COR-L47 (cell line): ENCODE results near the gene EIF4A2.
"Not testable (repeated sequence)": the region's sequence is repeated elsewhere in the genome, so short reads cannot be mapped to it uniquely, and the experiment has no call there.

Experiments
- DNase-seq: peaks from one replicate; lab custom pipeline; 2025; lab: John Stamatoyannopoulos, UW

EIF4A2 gene

DNA sequence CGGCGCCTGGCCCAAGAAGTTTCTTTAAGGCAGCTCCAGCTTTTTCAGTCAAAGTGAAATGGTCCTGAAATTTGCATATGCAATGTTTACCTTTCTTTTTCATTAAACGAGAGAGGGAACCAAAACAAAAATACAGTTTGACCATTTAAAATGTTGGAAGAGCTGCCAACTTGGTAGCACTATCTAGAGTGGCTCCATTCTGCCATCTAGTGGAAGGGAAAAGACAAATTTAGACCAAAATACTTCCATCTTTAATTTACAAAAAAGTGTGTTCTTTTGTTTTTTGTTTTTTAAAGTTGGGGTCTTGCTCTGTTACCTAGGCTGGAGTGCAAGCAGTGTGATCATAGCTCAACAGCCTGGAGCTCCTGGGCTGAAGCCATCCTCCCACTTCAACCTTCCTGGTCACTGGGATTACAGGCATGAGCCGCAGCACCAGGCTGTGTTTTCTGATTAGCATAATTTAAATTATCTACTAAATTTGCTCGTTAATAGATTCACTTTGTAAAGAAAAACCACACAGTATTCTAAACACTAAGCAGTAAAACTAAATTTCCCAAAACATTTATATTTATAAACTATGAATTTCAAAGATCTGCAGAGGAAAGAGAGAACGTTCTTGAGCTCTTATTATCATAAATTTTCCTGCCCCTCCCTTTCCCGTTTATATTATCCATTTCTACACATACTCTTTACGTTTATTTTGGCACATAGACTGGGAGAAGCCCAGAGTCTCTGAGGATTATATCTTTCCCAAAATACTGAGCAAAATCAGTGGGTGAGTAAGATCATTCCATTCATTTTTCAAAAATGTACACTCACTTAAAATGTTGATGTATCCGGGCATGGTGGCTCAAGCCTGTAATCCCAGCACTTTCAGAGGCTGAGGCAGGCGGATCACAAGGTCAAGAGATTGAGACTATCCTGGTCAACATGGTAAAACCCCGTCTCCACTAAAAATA is 38.3 kb downstream of the EIF4A2 start:
- peak; percentile 78 for DNase-seq

GRCh38 chr3:186822388-186822759 is 39.0 kb downstream of the EIF4A2 start:
- not testable (repeated sequence) for DNase-seq

- DNase-seq, result no peak
These were observed 40.0 kb downstream of the EIF4A2 start for GRCh38 chr3:186823386-186823785.

GRCh38 chr3:186824430-186825139 is 41.2 kb downstream of the EIF4A2 start:
- peak; percentile 95 for DNase-seq

- peak; percentile 23 for DNase-seq
These were observed 42.0 kb downstream of the EIF4A2 start for GRCh38 chr3:186825294-186825821.

- DNase-seq, result no peak
These were observed 42.6 kb downstream of the EIF4A2 start for GRCh38 chr3:186825872-186826409.

- no peak for DNase-seq
These were observed 43.1 kb downstream of the EIF4A2 start for GRCh38 chr3:186826410-186826975.

GRCh38 chr3:186826976-186827857 is 43.8 kb downstream of the EIF4A2 start:
- DNase-seq, result peak; percentile 86

DNA sequence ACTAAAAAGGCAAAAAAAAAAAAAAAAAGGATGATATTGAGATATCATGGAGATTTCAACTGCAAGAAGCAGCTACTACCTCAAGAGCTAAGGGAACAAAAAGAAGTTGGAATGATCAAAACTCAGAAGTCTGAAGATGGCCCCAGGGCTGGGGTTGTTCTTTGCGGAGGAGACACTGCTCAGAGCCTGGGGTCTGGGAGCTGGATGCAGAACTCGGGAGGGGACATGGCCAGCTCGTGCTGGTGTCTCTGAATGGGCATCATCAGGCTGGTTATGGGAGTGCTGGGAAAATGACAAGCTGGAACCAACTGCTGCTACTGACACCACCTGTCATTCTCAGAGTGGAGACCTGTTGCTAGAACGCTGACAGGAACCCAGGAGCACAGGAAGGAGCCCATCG is 45.0 kb downstream of the EIF4A2 start:
- no peak for DNase-seq

GRCh38 chr3:186831798-186832197 is 48.4 kb downstream of the EIF4A2 start:
- DNase-seq, result no peak

DNA sequence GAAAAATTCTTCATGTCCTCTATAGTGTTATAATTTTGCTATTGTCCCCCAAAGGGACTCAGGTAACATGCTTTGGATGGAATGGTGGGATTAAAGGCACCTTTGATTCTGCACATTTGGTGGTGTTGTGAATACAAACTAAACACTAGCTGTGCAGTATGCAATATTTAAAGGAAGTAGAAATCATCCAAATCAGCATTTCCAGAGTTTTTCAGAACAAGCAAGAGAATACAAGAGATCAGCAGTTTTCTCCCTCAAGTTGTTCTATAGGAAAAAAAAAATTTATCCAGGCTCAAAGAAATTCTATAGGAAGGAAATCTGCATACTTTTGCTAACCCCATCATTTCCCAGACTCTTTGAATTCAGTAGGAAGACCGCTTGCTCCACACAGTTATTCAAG is 48.9 kb downstream of the EIF4A2 start:
- DNase-seq, result no peak
